Activated CD4-positive, alpha-beta memory T cell treated with anti-CD3 and anti-CD28 coated beads, Interleukin-2, amount 10 ng/mL, durations not matched to agents 7 days and 5 days (primary cell): ENCODE results near the gene SPARC. TPM values are rescaled to one million over a fixed set of nuclear protein-coding genes. Genes with fewer than 3 reads are reported as not detected.
A peak's percentile ranks its signal among the peaks of the same experiment; 100 is the strongest.

Experiments
- CTCF ChIA-PET: fragments of 350-600 bp; sonication (Branson Sonifier 250); formaldehyde crosslinking; loops from one replicate; lab custom pipeline; 2021; ENCODE audit warnings: antibody characterized with exemption, inconsistent platforms; lab: Charles Lee
- POLR2A ChIA-PET: fragments of 350-600 bp; sonication (Branson Sonifier 250); formaldehyde crosslinking; loops from one replicate; lab custom pipeline; 2021; ENCODE audit warnings: antibody characterized with exemption; lab: Charles Lee
- DNase-seq: peaks from one replicate; pipeline ENCODE4 v3.0.0-alpha.2; 2020
- H3K27ac Mint-ChIP-seq: one replicate; pipeline ENCODE4 v1.8.0; 2021; ENCODE audit warnings: mild to moderate bottlenecking, mixed read lengths
- H3K27me3 Mint-ChIP-seq: one replicate; pipeline ENCODE4 v1.8.0; 2021; ENCODE audit warnings: mixed read lengths
- H3K36me3 Mint-ChIP-seq: one replicate; pipeline ENCODE4 v1.8.0; 2021; ENCODE audit warnings: low read depth, mixed read lengths
- H3K4me1 Mint-ChIP-seq: one replicate; pipeline ENCODE4 v1.8.0; 2021; ENCODE audit warnings: mixed read lengths
- H3K4me3 Mint-ChIP-seq: one replicate; pipeline ENCODE4 v1.8.0; 2021; ENCODE audit warnings: mild to moderate bottlenecking, mixed read lengths
- H3K9me3 Mint-ChIP-seq: one replicate; pipeline ENCODE4 v1.8.0; 2021; ENCODE audit warnings: mixed read lengths
- total RNA-seq, 2 experiments: library from RNA; stranded (reverse); gene quantifications; one replicate each; pipeline ENCODE4 v1.2.3, GENCODE V29; 2021

The SPARC gene
- total RNA-seq, 2 experiments from 2014 or later = 0.25 TPM; not detected in 1

- H3K36me3 Mint-ChIP-seq = no peaks in the 10 kb centered on the region
- no peaks in the 10 kb centered on the region for H3K9me3 Mint-ChIP-seq
- no peak overlapping the region for H3K4me3 Mint-ChIP-seq
- peaks cover 18% of the 10 kb centered on the region for H3K27me3 Mint-ChIP-seq
- peaks cover under 1% of the 10 kb centered on the region for H3K4me1 Mint-ChIP-seq
- no peak for DNase-seq
- CTCF ChIA-PET = interaction anchor here (1.1 kb wide), 1 partner anchor 32 kb away, joined by 3 read pairs; no protein-coding TSS in a partner anchor
- POLR2A ChIA-PET = no interaction called here
- no peak overlapping the region for H3K27ac Mint-ChIP-seq
Observed at GRCh38 chr5:151620461-151620840, 66.3 kb downstream of the SPARC start.

GRCh38 chr5:151619812-151620460, 66.8 kb downstream of the SPARC start:
- Mint-ChIP-seq H3K4me3 (no peak overlapping the region), H3K27ac (no peak overlapping the region), H3K36me3 (no peaks in the 10 kb centered on the region), H3K9me3 (no peaks in the 10 kb centered on the region), H3K4me1 (peaks cover 3% of the 10 kb centered on the region), H3K27me3 (peaks cover 17% of the 10 kb centered on the region)
- DNase-seq = no peak
- ChIA-PET CTCF (interaction anchor here (1.1 kb wide), 1 partner anchor 32 kb away, joined by 3 read pairs; no protein-coding TSS in a partner anchor), POLR2A (no interaction called here)

GRCh38 chr5:151618907-151619306, 67.8 kb downstream of the SPARC start:
- H3K27me3 Mint-ChIP-seq = peaks cover 10% of the 10 kb centered on the region
- ChIA-PET CTCF (no interaction called here), POLR2A (no interaction called here)
- H3K9me3 Mint-ChIP-seq = no peaks in the 10 kb centered on the region
- no peak overlapping the region for H3K4me3 Mint-ChIP-seq
- H3K27ac Mint-ChIP-seq = no peak overlapping the region
- H3K4me1 Mint-ChIP-seq = peaks cover 3% of the 10 kb centered on the region
- DNase-seq = no peak
- no peaks in the 10 kb centered on the region for H3K36me3 Mint-ChIP-seq

GRCh38 chr5:151617841-151618710, 68.6 kb downstream of the SPARC start:
- Mint-ChIP-seq H3K27me3 (peaks cover 10% of the 10 kb centered on the region), H3K27ac (no peak overlapping the region), H3K36me3 (no peaks in the 10 kb centered on the region), H3K4me3 (no peak overlapping the region), H3K9me3 (no peaks in the 10 kb centered on the region), H3K4me1 (peaks cover 11% of the 10 kb centered on the region)
- ChIA-PET CTCF (no interaction called here), POLR2A (no interaction called here)
- no peak for DNase-seq

- DNase-seq = no peak
- Mint-ChIP-seq H3K9me3 (no peaks in the 10 kb centered on the region), H3K36me3 (no peaks in the 10 kb centered on the region), H3K27me3 (peaks cover 10% of the 10 kb centered on the region), H3K4me1 (peaks cover 16% of the 10 kb centered on the region), H3K4me3 (no peak overlapping the region), H3K27ac (no peak overlapping the region)
- POLR2A ChIA-PET = no interaction called here
- CTCF ChIA-PET = no interaction called here
Observed at GRCh38 chr5:151617383-151617840, 69.3 kb downstream of the SPARC start.

- POLR2A ChIA-PET = no interaction called here
- CTCF ChIA-PET = no interaction called here
- Mint-ChIP-seq H3K4me1 (peaks cover 21% of the 10 kb centered on the region), H3K27ac (no peak overlapping the region), H3K4me3 (no peak overlapping the region), H3K27me3 (peaks cover 4% of the 10 kb centered on the region), H3K36me3 (no peaks in the 10 kb centered on the region), H3K9me3 (no peaks in the 10 kb centered on the region)
- DNase-seq = no peak
Observed at GRCh38 chr5:151615431-151615830, 71.3 kb downstream of the SPARC start.

- Mint-ChIP-seq H3K4me1 (peaks cover 21% of the 10 kb centered on the region), H3K9me3 (no peaks in the 10 kb centered on the region), H3K27ac (no peak overlapping the region), H3K4me3 (no peak overlapping the region), H3K27me3 (peaks cover 10% of the 10 kb centered on the region), H3K36me3 (no peaks in the 10 kb centered on the region)
- POLR2A ChIA-PET = no interaction called here
- CTCF ChIA-PET = no interaction called here
- DNase-seq = no peak
Observed at GRCh38 chr5:151614565-151614964, 72.2 kb downstream of the SPARC start.

GRCh38 chr5:151612689-151613427, 73.9 kb downstream of the SPARC start:
- Mint-ChIP-seq H3K4me1 (peaks cover 21% of the 10 kb centered on the region), H3K27ac (peak overlapping the region; percentile 42), H3K4me3 (no peak overlapping the region), H3K36me3 (no peaks in the 10 kb centered on the region), H3K9me3 (no peaks in the 10 kb centered on the region), H3K27me3 (peaks cover 10% of the 10 kb centered on the region)
- ChIA-PET CTCF (interaction anchor here (1.1 to 1.7 kb wide), 2 partner anchors 39 to 45 kb away, joined by 3 to 5 read pairs; no protein-coding TSS in a partner anchor), POLR2A (no interaction called here)
- peak; percentile 33 for DNase-seq

- Mint-ChIP-seq H3K36me3 (no peaks in the 10 kb centered on the region), H3K9me3 (no peaks in the 10 kb centered on the region), H3K4me3 (no peak overlapping the region), H3K4me1 (peaks cover 21% of the 10 kb centered on the region), H3K27ac (no peak overlapping the region), H3K27me3 (peaks cover 6% of the 10 kb centered on the region)
- no peak for DNase-seq
- ChIA-PET CTCF (interaction anchor here (1.4 kb wide), 1 partner anchor 41 kb away, joined by 5 read pairs; no protein-coding TSS in a partner anchor), POLR2A (no interaction called here)
Observed at GRCh38 chr5:151611127-151611775, 75.5 kb downstream of the SPARC start.

Other genes starting within 250 kb of the SPARC start
- 1 to 10 TPM; 5.4 to 6.4 TPM for gene SLC36A1, start 239.3 kb downstream of the SPARC start, total RNA-seq
- gene FAT2, start 95.6 kb downstream of the SPARC start, total RNA-seq = not detected
- 10 to 100 TPM; 62.6 to 64.3 TPM for gene ATOX1, start 71.7 kb upstream of the SPARC start, total RNA-seq
- 100 to 1,000 TPM; 198 to 210 TPM for gene G3BP1, start 85.0 kb upstream of the SPARC start, total RNA-seq
- gene GLRA1, start 237.9 kb upstream of the SPARC start, total RNA-seq = not detected